Esophagus (tissue), 2 donors: ENCODE data around the gene STXBP5L. TPM values are rescaled to one million over a fixed set of nuclear protein-coding genes. Genes with fewer than 3 reads are reported as not detected.
"Not testable (repeated sequence)": the region's sequence is repeated elsewhere in the genome, so short reads cannot be mapped to it uniquely, and the experiment has no call there.

Experiments used
- H3K27ac ChIP-seq, 2 donors: one replicate each; pipeline ENCODE4 v1.5.1; 2013; ENCODE audit warnings: low read depth in 2 of 2, mild to moderate bottlenecking in 2 of 2, inconsistent platforms in 1 of 2, low read length in 1 of 2, moderate library complexity in 1 of 2
- H3K27me3 ChIP-seq, 2 donors: one replicate each; pipeline ENCODE4 v1.6.1; 2013; ENCODE audit warnings: low read length in 2 of 2, control low read depth in 1 of 2, mild to moderate bottlenecking in 1 of 2; ENCODE audit not compliant: insufficient read depth in 2 of 2, control insufficient read depth in 1 of 2
- H3K36me3 ChIP-seq, 2 donors: one replicate each; pipeline ENCODE4 v1.6.1; 2013; ENCODE audit warnings: low read length in 1 of 2; ENCODE audit not compliant: control insufficient read depth in 2 of 2, insufficient read depth in 2 of 2
- H3K4me1 ChIP-seq, 2 donors: one replicate each; pipeline ENCODE4 v1.6.1; 2013; ENCODE audit warnings: low read length in 1 of 2; ENCODE audit not compliant: control insufficient read depth in 2 of 2, insufficient read depth in 2 of 2
- H3K4me3 ChIP-seq, 2 donors: one replicate each; pipeline ENCODE4 v1.5.1; 2013; ENCODE audit warnings: low read length in 2 of 2, mild to moderate bottlenecking in 2 of 2, low read depth in 1 of 2, moderate library complexity in 1 of 2
- H3K9me3 ChIP-seq, 2 donors: one replicate each; pipeline ENCODE4 v1.6.1; 2013; ENCODE audit warnings: mild to moderate bottlenecking in 2 of 2, low read depth in 1 of 2, low read length in 1 of 2, moderate library complexity in 1 of 2; ENCODE audit not compliant: control insufficient read depth in 2 of 2, insufficient read depth in 1 of 2
- WGBS, 2 donors: extraction: QIAGEN DNeasy Blood & Tissue Kit; methylation state at CpG; one replicate each; pipeline ENCODE4 v1.1.7; 2013; 5-methylcytosine and 5-hydroxymethylcytosine counted together
- polyA plus RNA-seq, 2 donors: library from polyadenylated mRNA; stranded (reverse); fragments of 200-250 nt; gene quantifications; one replicate each; pipeline ENCODE4 v1.2.3, GENCODE V29; 2013
- donor health status: healthy with polysubstance abuse.
- donor health status: Bipolar disorder and iron deficiency.

Gene STXBP5L
- polyA plus RNA-seq, 2 donors = 0.08 to 0.21 TPM

DNA sequence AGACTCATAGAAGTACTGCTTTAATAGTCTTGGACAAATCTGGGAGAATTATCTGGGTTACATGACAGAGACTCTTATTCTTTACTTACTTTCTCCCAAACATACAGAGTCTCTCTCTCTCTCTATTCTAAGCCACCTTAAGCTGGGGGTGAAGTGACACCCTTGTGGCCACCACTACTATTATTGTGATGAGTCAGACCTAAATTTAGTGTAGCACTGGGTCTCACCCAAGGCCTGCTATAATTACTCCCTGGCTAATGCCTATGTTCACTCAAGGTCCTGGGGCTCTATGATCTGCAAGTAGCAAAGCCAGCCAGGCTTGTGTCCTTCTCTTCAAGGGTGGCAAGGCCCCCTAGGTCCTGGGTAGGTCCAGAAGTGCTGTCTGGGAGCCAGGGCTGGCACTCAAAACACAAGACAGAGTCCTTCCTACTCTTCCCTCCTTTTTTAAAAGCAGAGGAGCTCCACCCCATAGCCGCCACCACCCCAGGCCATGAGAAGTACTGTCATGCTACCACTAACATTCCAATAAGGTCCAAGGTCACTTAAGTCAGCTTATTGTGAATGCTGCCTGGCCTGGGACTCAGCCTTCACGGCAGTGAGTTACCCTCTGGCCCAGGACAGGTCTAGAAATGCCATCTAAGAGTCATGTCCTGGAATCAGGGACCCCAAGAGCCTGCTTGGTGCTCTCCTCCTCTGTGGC is 454.2 kb downstream of the STXBP5L start:
- Histone ChIP-seq H3K9me3 (peaks cover 0 to 4% of the 10 kb centered on the region in 2 donors), H3K4me1 (no peaks in the 10 kb centered on the region), H3K27ac (no peak overlapping the region), H3K27me3 (no peaks in the 10 kb centered on the region), H3K4me3 (no peak overlapping the region), H3K36me3 (no peaks in the 10 kb centered on the region)
- WGBS, 2 donors = 50 to 53% methylated on average over 2 of the region's 2 CpGs

DNA sequence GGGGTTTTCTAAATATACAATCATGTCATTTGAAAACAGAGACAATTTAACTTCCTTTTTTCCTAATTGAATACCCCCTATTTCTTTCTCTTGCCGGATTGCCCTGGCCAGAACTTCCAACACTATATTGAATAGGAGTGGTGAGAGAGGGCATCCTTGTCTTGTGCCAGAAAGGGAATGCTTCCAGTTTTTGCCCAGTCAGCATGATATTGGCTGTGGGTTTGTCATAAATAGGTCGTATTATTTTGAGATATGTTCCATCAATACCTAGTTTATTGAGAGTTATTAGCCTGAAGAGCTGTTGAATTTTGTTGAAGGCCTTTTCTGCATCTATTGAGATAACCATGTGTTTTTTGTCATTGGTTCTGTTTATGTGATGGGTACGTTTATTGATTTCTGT is 480.3 kb downstream of the STXBP5L start:
- WGBS, 2 donors = 73 to 78% methylated on average over 3 of the region's 3 CpGs
- H3K4me1 ChIP-seq, H3K36me3 ChIP-seq, H3K27me3 ChIP-seq, H3K9me3 ChIP-seq, H3K4me3 ChIP-seq, H3K27ac ChIP-seq: not testable (repeated sequence)

GRCh38 chr3:121395967-121396366 is 488.0 kb downstream of the STXBP5L start:
- H3K27ac ChIP-seq = not testable (repeated sequence)
- 54% methylated on average over 1 of the region's 1 CpG; no CpG with 5 or more reads in 1 of the 2 donors for WGBS, 2 donors

DNA sequence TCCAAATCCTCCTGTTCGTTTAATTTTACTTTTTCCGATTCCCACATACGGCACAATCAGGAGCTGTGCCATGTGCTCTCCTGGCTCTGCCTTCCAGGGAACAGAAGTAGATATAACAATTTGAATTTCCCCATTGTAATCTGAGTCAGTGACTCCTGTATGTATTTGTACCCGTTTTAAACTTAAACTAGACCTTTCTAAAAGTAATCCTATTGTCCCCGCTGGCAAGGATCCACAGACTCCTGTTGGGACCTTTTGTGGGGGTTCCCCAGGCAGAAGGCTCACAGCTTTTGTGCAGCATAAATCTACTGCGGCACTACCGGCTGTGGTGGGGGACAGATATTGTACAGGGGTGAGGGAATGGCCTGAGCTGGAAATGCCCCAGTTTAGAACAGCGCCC is 490.0 kb downstream of the STXBP5L start:
- not testable (repeated sequence) for H3K4me3 ChIP-seq, H3K9me3 ChIP-seq
- WGBS, 2 donors = 72 to 80% methylated on average over 8 of the region's 8 CpGs

More at GRCh38 chr3:121395967-121396366, 488.0 kb downstream of the STXBP5L start:
- not testable (repeated sequence) for H3K4me3 ChIP-seq, H3K9me3 ChIP-seq, H3K27me3 ChIP-seq, H3K4me1 ChIP-seq, H3K36me3 ChIP-seq

DNA sequence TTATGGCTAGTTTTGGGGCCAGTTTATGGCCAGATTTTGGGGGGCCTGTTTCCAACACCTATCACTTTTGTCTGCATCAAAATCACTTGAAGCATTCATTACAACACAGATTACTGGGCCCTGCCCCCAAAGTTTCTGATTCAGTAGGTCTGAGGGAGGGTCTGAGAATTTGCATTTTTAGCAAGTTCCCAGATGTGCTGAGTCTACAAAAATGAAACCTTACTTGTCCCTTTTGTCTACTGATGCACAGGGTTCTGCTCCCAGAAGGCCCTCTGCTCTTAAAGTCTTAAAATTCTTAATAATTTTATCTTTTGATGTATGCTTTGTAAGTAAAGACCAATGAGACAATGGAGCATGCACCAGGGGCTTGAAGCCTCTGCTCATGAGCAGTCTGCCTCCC is 491.8 kb downstream of the STXBP5L start:
- Histone ChIP-seq H3K27me3 (no peaks in the 10 kb centered on the region), H3K27ac (no peak overlapping the region), H3K4me1 (no peaks in the 10 kb centered on the region), H3K36me3 (no peaks in the 10 kb centered on the region), H3K9me3 (no peaks in the 10 kb centered on the region), H3K4me3 (no peak overlapping the region)

More for the DNA sequence above, 490.0 kb downstream of the STXBP5L start:
- H3K36me3 ChIP-seq, H3K4me1 ChIP-seq, H3K27ac ChIP-seq, H3K27me3 ChIP-seq: not testable (repeated sequence)

DNA sequence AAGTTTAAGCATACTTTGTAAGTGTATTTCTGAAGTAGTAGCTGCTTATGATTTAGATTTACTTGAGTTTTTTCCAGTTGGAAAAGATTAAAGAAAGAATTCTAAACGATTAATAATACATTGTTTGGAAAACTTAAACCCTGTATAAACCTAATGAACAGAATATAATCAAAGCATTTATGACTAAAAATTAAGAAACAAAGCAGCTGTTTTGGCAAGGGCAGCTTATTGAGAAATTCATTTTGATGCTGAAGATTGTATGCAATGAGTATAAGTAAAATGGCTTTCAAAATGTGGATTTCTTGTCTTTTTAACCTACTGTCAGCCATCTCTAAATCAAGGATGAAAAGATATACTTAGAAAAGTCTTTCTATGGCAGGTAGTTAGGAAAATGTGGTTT is 497.6 kb downstream of the STXBP5L start:
- H3K9me3 ChIP-seq = no peaks in the 10 kb centered on the region
- H3K4me3 ChIP-seq = no peak overlapping the region
- no peaks in the 10 kb centered on the region for H3K4me1 ChIP-seq
- H3K27me3 ChIP-seq = no peaks in the 10 kb centered on the region
- 49 to 53% methylated on average over 1 of the region's 1 CpG for WGBS, 2 donors
- no peaks in the 10 kb centered on the region for H3K36me3 ChIP-seq
- H3K27ac ChIP-seq = no peak overlapping the region

DNA sequence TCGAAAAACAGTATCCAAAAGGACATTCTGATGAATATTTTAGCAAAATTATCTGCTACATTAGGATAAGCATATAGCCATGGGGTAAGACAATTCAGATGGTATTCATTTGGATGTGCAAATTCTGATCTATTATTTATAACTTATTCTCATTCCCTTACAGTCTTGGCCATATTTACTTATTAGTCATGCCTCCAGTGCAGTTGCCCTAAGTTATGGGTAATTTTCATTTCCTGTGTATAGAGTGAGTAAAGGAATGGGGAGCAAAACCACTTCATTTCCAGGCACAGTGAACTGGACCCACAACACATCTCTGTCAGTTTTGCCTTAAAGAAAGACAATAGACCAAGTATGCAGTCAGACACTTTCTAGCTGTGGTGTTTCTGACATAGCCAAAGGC is 503.5 kb downstream of the STXBP5L start:
- no peaks in the 10 kb centered on the region for H3K27me3 ChIP-seq
- H3K27ac ChIP-seq = no peak overlapping the region
- no peaks in the 10 kb centered on the region for H3K9me3 ChIP-seq
- H3K36me3 ChIP-seq = no peaks in the 10 kb centered on the region
- H3K4me3 ChIP-seq = no peak overlapping the region
- no peaks in the 10 kb centered on the region for H3K4me1 ChIP-seq
- 90 to 92% methylated on average over 1 of the region's 1 CpG for WGBS, 2 donors

DNA sequence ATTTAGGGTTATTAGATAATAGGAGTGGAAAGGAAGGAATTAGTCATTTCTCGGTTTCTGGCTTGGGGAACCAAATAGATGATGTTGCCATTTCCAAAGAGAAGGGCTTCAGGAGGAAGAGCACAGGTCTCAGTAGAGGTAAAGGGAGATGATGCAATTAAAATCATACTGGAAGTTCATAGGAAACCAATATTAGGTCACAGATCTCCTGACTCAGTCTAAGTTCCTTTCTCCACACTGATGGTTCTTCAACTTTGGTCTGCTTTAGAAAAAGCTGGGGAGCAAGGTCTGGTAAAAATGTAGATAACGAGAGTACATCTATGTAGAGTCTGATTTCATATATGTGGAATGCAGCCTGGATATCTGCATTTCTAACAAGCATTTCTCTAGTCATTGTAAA is 506.9 kb downstream of the STXBP5L start:
- Histone ChIP-seq H3K27me3 (no peaks in the 10 kb centered on the region), H3K4me1 (no peaks in the 10 kb centered on the region), H3K36me3 (no peaks in the 10 kb centered on the region), H3K4me3 (no peak overlapping the region), H3K9me3 (no peaks in the 10 kb centered on the region), H3K27ac (no peak overlapping the region)
- 83 to 89% methylated on average over 2 of the region's 2 CpGs for WGBS, 2 donors

- Histone ChIP-seq H3K4me3 (no peak overlapping the region), H3K9me3 (no peaks in the 10 kb centered on the region), H3K27me3 (no peaks in the 10 kb centered on the region), H3K27ac (no peak overlapping the region), H3K36me3 (no peaks in the 10 kb centered on the region), H3K4me1 (no peaks in the 10 kb centered on the region)
- 93 to 94% methylated on average over 6 of the region's 6 CpGs for WGBS, 2 donors
These were observed 510.2 kb downstream of the STXBP5L start for GRCh38 chr3:121418182-121418581.

DNA sequence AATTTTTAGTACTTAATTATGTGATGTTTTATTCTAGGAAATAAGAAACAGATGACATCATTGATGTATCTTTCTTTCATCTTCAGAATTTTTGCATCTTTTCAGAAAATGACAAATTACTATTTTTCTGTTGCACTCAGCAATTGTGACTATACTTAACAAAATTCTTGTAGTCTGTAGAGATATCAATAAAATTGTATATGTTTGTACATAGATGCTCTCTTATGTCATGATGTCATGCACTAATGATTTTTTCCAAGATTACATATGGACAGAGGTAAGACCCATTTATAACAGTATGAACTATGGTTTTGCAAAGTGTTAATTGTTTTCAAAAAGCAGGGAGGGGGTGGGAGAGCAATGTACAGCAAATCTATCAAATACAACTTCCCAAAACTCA is 516.5 kb downstream of the STXBP5L start:
- no peak overlapping the region for H3K4me3 ChIP-seq
- no peaks in the 10 kb centered on the region for H3K27me3 ChIP-seq
- H3K9me3 ChIP-seq = no peaks in the 10 kb centered on the region
- H3K36me3 ChIP-seq = no peaks in the 10 kb centered on the region
- H3K4me1 ChIP-seq = no peaks in the 10 kb centered on the region
- H3K27ac ChIP-seq = no peak overlapping the region
